ENCODE data around the gene GNPTG.

The GNPTG gene

DNA sequence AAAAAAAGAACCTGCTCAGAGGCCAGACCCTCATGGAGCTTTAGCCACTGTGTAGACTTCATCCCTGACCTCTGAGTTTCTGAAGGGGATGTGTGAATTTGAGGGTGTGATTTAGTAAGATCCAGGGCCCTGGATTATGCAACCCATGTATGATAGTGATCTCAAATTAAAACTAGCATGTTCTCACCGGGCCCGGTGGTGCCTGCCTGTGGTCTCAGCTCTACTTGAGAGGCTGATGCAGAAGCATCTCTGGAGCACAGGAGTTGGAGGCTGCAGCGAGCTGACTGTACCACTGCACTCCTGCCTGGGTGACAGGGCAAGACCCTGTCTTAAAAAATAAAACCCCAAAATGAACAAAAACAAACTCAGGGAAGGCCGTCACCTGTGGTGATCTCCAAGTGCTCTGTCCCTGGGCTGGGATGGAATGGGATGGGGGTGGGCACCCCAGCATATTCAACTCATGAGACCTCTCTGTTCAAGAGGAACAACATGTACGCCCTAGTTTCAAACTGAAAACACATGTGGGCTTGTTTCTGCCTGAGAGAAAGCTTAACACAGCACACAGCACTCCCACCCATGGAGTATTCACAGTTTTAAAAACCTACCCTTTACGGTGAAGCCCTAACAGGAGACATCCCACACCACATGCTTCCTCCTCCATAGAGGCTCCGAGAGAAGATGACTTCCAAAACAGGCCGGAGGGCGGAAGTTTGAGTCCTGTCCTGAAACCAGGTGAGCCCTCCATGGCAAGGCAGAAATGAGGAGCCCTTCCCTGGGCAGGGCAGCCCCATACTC lies 30.1 kb downstream of the GNPTG start:
- peaks cover 17% of the 10 kb centered on the region for H3K79me2 ChIP-seq (ENCODE audit: control insufficient read depth, insufficient read depth, low read length, poor library complexity)
- H4K12ac ChIP-seq (ENCODE audit: low read depth, low read length) = no peak overlapping the region
- H3K14ac ChIP-seq (ENCODE audit: low read length) = no peak overlapping the region
- no peak overlapping the region for H2BK120ac ChIP-seq (ENCODE audit: insufficient read depth, low read length, poor library complexity)
- no peak overlapping the region for H3K27ac ChIP-seq (ENCODE audit: low read depth, low read length)
- no peak overlapping the region for H3K4me2 ChIP-seq (ENCODE audit: low read length)
- H2BK12ac ChIP-seq (ENCODE audit: low read length) = no peak overlapping the region
- no peak for DNase-seq
- H2BK5ac ChIP-seq (ENCODE audit: low read depth, low read length, poor library complexity) = no peak overlapping the region
- no peak overlapping the region for H3K23ac ChIP-seq (ENCODE audit: low read length)
- H3K9ac ChIP-seq (ENCODE audit: low read length) = no peak overlapping the region
- H3K18ac ChIP-seq (ENCODE audit: low read length) = no peak overlapping the region
- no peaks in the 10 kb centered on the region for H3K27me3 ChIP-seq (ENCODE audit: insufficient read depth, low read length)
- WGBS (ENCODE audit: extremely low coverage, insufficient coverage, insufficient read length) = no CpG with 5 or more reads among the region's 9 CpGs
- peaks cover 10% of the 10 kb centered on the region for H3K79me1 ChIP-seq (ENCODE audit: low read length)
- peaks cover under 1% of the 10 kb centered on the region for H3K9me3 ChIP-seq (ENCODE audit: insufficient read depth, low read depth, low read length)
- H3K4ac ChIP-seq (ENCODE audit: low read depth, low read length) = no peak overlapping the region
- no peak overlapping the region for H3K4me3 ChIP-seq (ENCODE audit: low read depth, low read length)
- H4K91ac ChIP-seq (ENCODE audit: low read depth, low read length) = no peak overlapping the region
- H2AFZ ChIP-seq (ENCODE audit: insufficient read depth, low read length, poor library complexity) = no peak overlapping the region
- no peak overlapping the region for H4K8ac ChIP-seq (ENCODE audit: low read depth, low read length)
- no peak overlapping the region for H2AK5ac ChIP-seq (ENCODE audit: low read length)
- H3K36me3 ChIP-seq (ENCODE audit: control insufficient read depth in 1 of 2, insufficient read depth in 2 of 2, low read length in 2 of 2) = peaks cover 12 to 18% of the 10 kb centered on the region in 2 experiments
- H3K4me1 ChIP-seq (ENCODE audit: control insufficient read depth in 1 of 2, insufficient read depth in 2 of 2, low read length in 2 of 2) = peaks cover 9 to 15% of the 10 kb centered on the region in 2 experiments

DNA sequence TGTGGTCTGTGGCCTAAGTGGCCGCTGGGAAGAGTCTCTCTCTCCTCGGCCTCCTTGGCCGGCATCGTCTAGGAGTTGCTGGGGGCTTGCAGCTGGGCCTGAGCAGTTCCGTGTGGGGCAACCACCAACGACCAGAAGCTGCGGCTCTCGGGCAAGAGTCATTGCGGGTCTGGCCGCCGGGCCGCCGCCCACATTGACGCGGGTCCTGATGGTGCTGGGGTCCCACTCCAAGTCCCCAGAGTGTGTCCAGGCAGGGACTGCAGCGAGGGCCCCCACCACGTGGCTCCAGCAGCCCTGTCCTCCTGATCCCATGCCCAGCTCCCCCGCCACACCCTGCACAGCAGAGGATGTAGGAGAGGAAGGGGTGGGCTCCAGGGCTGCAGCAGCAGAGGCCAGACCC lies 31.8 kb downstream of the GNPTG start:
- no peak overlapping the region for H2BK5ac ChIP-seq (ENCODE audit: low read depth, low read length, poor library complexity)
- H3K9me3 ChIP-seq (ENCODE audit: insufficient read depth, low read depth, low read length) = peaks cover 2% of the 10 kb centered on the region
- H3K27me3 ChIP-seq (ENCODE audit: insufficient read depth, low read length) = no peaks in the 10 kb centered on the region
- peaks cover 2 to 7% of the 10 kb centered on the region in 2 experiments for H3K4me1 ChIP-seq (ENCODE audit: control insufficient read depth in 1 of 2, insufficient read depth in 2 of 2, low read length in 2 of 2)
- H4K91ac ChIP-seq (ENCODE audit: low read depth, low read length) = no peak overlapping the region
- H4K12ac ChIP-seq (ENCODE audit: low read depth, low read length) = no peak overlapping the region
- H3K9ac ChIP-seq (ENCODE audit: low read length) = no peak overlapping the region
- no peak overlapping the region for H3K23ac ChIP-seq (ENCODE audit: low read length)
- H3K79me1 ChIP-seq (ENCODE audit: low read length) = peaks cover 8% of the 10 kb centered on the region
- H3K18ac ChIP-seq (ENCODE audit: low read length) = no peak overlapping the region
- H3K79me2 ChIP-seq (ENCODE audit: control insufficient read depth, insufficient read depth, low read length, poor library complexity) = peaks cover 8% of the 10 kb centered on the region
- H3K4me2 ChIP-seq (ENCODE audit: low read length) = no peak overlapping the region
- H2BK120ac ChIP-seq (ENCODE audit: insufficient read depth, low read length, poor library complexity) = no peak overlapping the region
- no peak overlapping the region for H2AFZ ChIP-seq (ENCODE audit: insufficient read depth, low read length, poor library complexity)
- no peak overlapping the region for H3K27ac ChIP-seq (ENCODE audit: low read depth, low read length)
- no peak overlapping the region for H3K4ac ChIP-seq (ENCODE audit: low read depth, low read length)
- peaks cover 19 to 22% of the 10 kb centered on the region in 2 experiments for H3K36me3 ChIP-seq (ENCODE audit: control insufficient read depth in 1 of 2, insufficient read depth in 2 of 2, low read length in 2 of 2)
- H2AK5ac ChIP-seq (ENCODE audit: low read length) = no peak overlapping the region
- H2BK12ac ChIP-seq (ENCODE audit: low read length) = no peak overlapping the region
- WGBS (ENCODE audit: extremely low coverage, insufficient coverage, insufficient read length) = no CpG with 5 or more reads among the region's 18 CpGs
- DNase-seq = no peak
- no peak overlapping the region for H4K8ac ChIP-seq (ENCODE audit: low read depth, low read length)
- H3K14ac ChIP-seq (ENCODE audit: low read length) = no peak overlapping the region
- H3K4me3 ChIP-seq (ENCODE audit: low read depth, low read length) = no peak overlapping the region

- no peak overlapping the region for H3K4ac ChIP-seq (ENCODE audit: low read depth, low read length)
- H3K4me3 ChIP-seq (ENCODE audit: low read depth, low read length) = no peak overlapping the region
- no peak overlapping the region for H4K91ac ChIP-seq (ENCODE audit: low read depth, low read length)
- no peak overlapping the region for H4K12ac ChIP-seq (ENCODE audit: low read depth, low read length)
- no peak overlapping the region for H3K23ac ChIP-seq (ENCODE audit: low read length)
- no peak overlapping the region for H4K8ac ChIP-seq (ENCODE audit: low read depth, low read length)
- no peak overlapping the region for H3K14ac ChIP-seq (ENCODE audit: low read length)
- no peaks in the 10 kb centered on the region for H3K79me2 ChIP-seq (ENCODE audit: control insufficient read depth, insufficient read depth, low read length, poor library complexity)
- H3K4me2 ChIP-seq (ENCODE audit: low read length) = no peak overlapping the region
- no peak overlapping the region for H2AK5ac ChIP-seq (ENCODE audit: low read length)
- H3K9me3 ChIP-seq (ENCODE audit: insufficient read depth, low read depth, low read length) = peaks cover 3% of the 10 kb centered on the region
- no peaks in the 10 kb centered on the region for H3K27me3 ChIP-seq (ENCODE audit: insufficient read depth, low read length)
- WGBS (ENCODE audit: extremely low coverage, insufficient coverage, insufficient read length) = no CpG with 5 or more reads among the region's 39 CpGs
- H2BK120ac ChIP-seq (ENCODE audit: insufficient read depth, low read length, poor library complexity) = no peak overlapping the region
- H2BK12ac ChIP-seq (ENCODE audit: low read length) = no peak overlapping the region
- no peak overlapping the region for H3K27ac ChIP-seq (ENCODE audit: low read depth, low read length)
- H3K79me1 ChIP-seq (ENCODE audit: low read length) = no peaks in the 10 kb centered on the region
- H2AFZ ChIP-seq (ENCODE audit: insufficient read depth, low read length, poor library complexity) = no peak overlapping the region
- no peak overlapping the region for H3K18ac ChIP-seq (ENCODE audit: low read length)
- H2BK5ac ChIP-seq (ENCODE audit: low read depth, low read length, poor library complexity) = no peak overlapping the region
- DNase-seq = no peak
- no peak overlapping the region for H3K9ac ChIP-seq (ENCODE audit: low read length)
- H3K4me1 ChIP-seq (ENCODE audit: control insufficient read depth in 1 of 2, insufficient read depth in 2 of 2, low read length in 2 of 2) = no peaks in the 10 kb centered on the region
- H3K36me3 ChIP-seq (ENCODE audit: control insufficient read depth in 1 of 2, insufficient read depth in 2 of 2, low read length in 2 of 2) = peaks cover 20 to 24% of the 10 kb centered on the region in 2 experiments
Observed at GRCh38 chr16:1385232-1385631, 33.5 kb downstream of the GNPTG start.

DNA sequence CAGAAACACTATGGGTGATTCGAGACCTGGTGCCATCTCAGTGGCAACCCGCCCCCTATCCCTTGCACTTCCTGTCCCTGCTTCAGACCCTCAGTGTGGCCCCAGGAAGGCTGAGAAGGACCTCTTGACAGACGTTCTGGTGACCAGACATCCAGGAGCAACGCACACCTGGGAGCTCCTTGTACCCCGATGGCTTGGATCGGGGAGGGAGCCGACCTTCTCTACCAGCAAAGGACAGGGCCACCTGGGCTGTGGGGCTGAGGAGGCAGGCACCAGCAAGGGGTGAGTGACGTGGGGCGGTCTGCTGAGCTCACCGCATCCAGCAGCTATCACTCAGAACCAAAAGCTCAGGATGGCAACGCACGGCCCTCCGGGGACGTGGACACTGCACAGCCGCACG lies 35.6 kb downstream of the GNPTG start:
- no peak overlapping the region for H3K4me2 ChIP-seq (ENCODE audit: low read length)
- no peak overlapping the region for H2BK5ac ChIP-seq (ENCODE audit: low read depth, low read length, poor library complexity)
- no peaks in the 10 kb centered on the region for H3K79me1 ChIP-seq (ENCODE audit: low read length)
- no peak overlapping the region for H3K27ac ChIP-seq (ENCODE audit: low read depth, low read length)
- H3K14ac ChIP-seq (ENCODE audit: low read length) = no peak overlapping the region
- H3K4me1 ChIP-seq (ENCODE audit: control insufficient read depth in 1 of 2, insufficient read depth in 2 of 2, low read length in 2 of 2) = no peaks in the 10 kb centered on the region
- no CpG with 5 or more reads among the region's 16 CpGs for WGBS (ENCODE audit: extremely low coverage, insufficient coverage, insufficient read length)
- peaks cover 3% of the 10 kb centered on the region for H3K9me3 ChIP-seq (ENCODE audit: insufficient read depth, low read depth, low read length)
- H4K91ac ChIP-seq (ENCODE audit: low read depth, low read length) = no peak overlapping the region
- no peak overlapping the region for H2BK12ac ChIP-seq (ENCODE audit: low read length)
- H3K4me3 ChIP-seq (ENCODE audit: low read depth, low read length) = no peak overlapping the region
- H4K8ac ChIP-seq (ENCODE audit: low read depth, low read length) = no peak overlapping the region
- no peak for DNase-seq
- no peak overlapping the region for H2AK5ac ChIP-seq (ENCODE audit: low read length)
- no peak overlapping the region for H3K4ac ChIP-seq (ENCODE audit: low read depth, low read length)
- no peak overlapping the region for H3K18ac ChIP-seq (ENCODE audit: low read length)
- no peak overlapping the region for H4K12ac ChIP-seq (ENCODE audit: low read depth, low read length)
- H3K79me2 ChIP-seq (ENCODE audit: control insufficient read depth, insufficient read depth, low read length, poor library complexity) = no peaks in the 10 kb centered on the region
- H3K36me3 ChIP-seq (ENCODE audit: control insufficient read depth in 1 of 2, insufficient read depth in 2 of 2, low read length in 2 of 2) = peaks cover 27 to 28% of the 10 kb centered on the region in 2 experiments
- H3K23ac ChIP-seq (ENCODE audit: low read length) = no peak overlapping the region
- H2BK120ac ChIP-seq (ENCODE audit: insufficient read depth, low read length, poor library complexity) = no peak overlapping the region
- H3K9ac ChIP-seq (ENCODE audit: low read length) = no peak overlapping the region
- no peaks in the 10 kb centered on the region for H3K27me3 ChIP-seq (ENCODE audit: insufficient read depth, low read length)
- no peak overlapping the region for H2AFZ ChIP-seq (ENCODE audit: insufficient read depth, low read length, poor library complexity)
